ENCODE data around the gene FBXO22.
"Not testable (repeated sequence)": the region's sequence is repeated elsewhere in the genome, so short reads cannot be mapped to it uniquely, and the experiment has no call there.

FBXO22 gene

DNA sequence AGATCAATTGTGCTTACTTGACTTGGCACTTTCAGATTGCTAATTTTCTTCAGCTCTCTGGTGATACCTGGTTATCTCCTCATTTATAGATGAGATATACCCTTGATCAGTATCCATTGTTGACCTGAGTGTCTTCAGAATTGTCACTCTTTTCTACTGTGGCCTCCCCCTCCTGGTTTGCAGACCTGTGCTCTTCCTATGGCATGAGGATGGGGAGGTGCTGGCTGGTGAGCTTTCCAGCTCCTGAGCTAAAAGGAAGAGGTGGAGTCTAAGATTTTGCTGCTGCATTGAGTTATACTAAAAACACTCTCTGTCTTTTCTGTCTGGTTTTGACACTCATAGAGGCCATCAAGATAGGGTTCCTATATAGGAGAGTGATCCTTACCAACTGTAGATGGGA is 36.8 kb upstream of the FBXO22 start:
- H3K4me3 ChIP-seq (ENCODE audit: low read depth, low read length), result no peak overlapping the region
- no peak for DNase-seq (ENCODE audit: low read depth)
- TF ChIP-seq POLR2A (IDR thresholded peaks at IDR 0.05; ENCODE audit: extremely low read depth, insufficient read length), result no peak

DNA sequence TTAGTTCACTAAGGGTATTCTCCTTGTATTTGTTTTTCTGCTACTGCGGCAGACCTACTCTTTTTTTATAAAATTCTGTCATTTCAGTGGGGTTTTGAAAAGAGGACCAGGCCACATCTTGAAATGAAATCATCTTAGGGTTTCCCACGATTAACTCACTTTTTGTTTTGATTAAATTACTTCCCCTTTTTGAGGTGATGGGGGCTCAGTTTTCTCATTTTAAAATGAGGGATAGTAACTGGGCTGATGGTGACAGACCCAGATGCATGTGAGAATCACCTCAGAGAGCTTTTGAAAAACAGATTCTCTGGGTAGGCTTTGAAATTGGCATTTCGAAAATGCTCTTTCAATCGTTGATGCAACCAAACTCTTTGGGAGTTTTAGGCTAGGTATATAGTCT is 36.2 kb upstream of the FBXO22 start:
- no peak overlapping the region for H3K4me3 ChIP-seq (ENCODE audit: low read depth, low read length)
- TF ChIP-seq, protein P1, sequence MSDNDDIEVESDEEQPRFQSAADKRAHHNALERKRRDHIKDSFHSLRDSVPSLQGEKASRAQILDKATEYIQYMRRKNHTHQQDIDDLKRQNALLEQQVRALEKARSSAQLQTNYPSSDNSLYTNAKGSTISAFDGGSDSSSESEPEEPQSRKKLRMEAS (IDR thresholded peaks at IDR 0.05; ENCODE audit: low read depth, low read length), result no peak
- TF ChIP-seq POLR2A (IDR thresholded peaks at IDR 0.05; ENCODE audit: extremely low read depth, insufficient read length) (no peak), MYC (IDR thresholded peaks at IDR 0.05; ENCODE audit: low read depth, low read length) (no peak)
- TF ChIP-seq, protein P2, sequence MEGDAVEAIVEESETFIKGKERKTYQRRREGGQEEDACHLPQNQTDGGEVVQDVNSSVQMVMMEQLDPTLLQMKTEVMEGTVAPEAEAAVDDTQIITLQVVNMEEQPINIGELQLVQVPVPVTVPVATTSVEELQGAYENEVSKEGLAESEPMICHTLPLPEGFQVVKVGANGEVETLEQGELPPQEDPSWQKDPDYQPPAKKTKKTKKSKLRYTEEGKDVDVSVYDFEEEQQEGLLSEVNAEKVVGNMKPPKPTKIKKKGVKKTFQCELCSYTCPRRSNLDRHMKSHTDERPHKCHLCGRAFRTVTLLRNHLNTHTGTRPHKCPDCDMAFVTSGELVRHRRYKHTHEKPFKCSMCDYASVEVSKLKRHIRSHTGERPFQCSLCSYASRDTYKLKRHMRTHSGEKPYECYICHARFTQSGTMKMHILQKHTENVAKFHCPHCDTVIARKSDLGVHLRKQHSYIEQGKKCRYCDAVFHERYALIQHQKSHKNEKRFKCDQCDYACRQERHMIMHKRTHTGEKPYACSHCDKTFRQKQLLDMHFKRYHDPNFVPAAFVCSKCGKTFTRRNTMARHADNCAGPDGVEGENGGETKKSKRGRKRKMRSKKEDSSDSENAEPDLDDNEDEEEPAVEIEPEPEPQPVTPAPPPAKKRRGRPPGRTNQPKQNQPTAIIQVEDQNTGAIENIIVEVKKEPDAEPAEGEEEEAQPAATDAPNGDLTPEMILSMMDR (IDR thresholded peaks at IDR 0.05; ENCODE audit: low read depth, low read length), result no peak
- DNase-seq (ENCODE audit: low read depth), result no peak

DNA sequence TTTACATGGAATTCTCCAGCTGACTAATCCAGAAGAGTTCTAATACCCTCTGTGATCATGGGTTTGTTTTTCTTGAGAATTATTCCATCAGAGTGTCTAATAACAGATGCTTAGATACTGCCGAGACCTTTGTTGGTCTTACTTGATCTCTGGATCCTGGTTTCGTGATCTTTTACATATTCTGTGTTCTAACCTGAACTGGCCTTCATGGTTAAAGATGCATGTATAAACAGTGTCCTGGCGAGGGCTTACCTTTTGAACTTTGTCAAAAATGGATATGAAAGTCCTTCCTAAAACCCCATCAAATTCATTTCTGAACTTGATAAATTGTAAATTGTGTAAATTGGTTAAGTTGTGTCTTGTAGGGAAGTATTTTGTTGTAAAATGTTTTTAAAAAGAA is 35.7 kb upstream of the FBXO22 start:
- TF ChIP-seq POLR2A (IDR thresholded peaks at IDR 0.05; ENCODE audit: extremely low read depth, insufficient read length) (no peak), MYC (IDR thresholded peaks at IDR 0.05; ENCODE audit: low read depth, low read length) (no peak)
- TF ChIP-seq, protein P1 (IDR thresholded peaks at IDR 0.05; ENCODE audit: low read depth, low read length), result no peak
- TF ChIP-seq, protein P2 (IDR thresholded peaks at IDR 0.05; ENCODE audit: low read depth, low read length), result no peak

DNA sequence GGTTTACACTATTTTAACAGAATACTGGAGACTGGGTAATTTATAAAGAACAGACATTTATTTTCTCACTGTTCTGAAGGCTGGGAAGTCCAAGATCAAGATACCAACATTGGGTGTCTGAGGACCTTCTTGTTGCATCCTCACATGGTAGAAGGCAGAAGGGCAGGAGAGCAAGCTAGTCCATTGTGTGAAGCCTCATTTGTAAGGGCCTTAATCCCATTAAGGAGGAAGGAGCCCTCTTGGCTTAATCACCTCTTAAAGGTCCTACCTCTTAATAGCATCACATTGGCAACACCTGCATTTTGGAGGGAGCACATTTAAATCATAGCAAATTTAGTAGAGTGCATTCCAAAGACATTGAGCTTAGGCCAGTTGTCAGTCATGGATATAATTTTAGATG is 34.2 kb upstream of the FBXO22 start:
- no peak overlapping the region for H3K4me3 ChIP-seq (ENCODE audit: low read depth, low read length)
- TF ChIP-seq POLR2A (IDR thresholded peaks at IDR 0.05; ENCODE audit: extremely low read depth, insufficient read length) (no peak), MYC (IDR thresholded peaks at IDR 0.05; ENCODE audit: low read depth, low read length) (no peak)
- TF ChIP-seq, protein P2 (IDR thresholded peaks at IDR 0.05; ENCODE audit: low read depth, low read length), result no peak
- TF ChIP-seq, protein P1 (IDR thresholded peaks at IDR 0.05; ENCODE audit: low read depth, low read length), result no peak
- DNase-seq (ENCODE audit: low read depth), result no peak

More for the DNA sequence above, 35.7 kb upstream of the FBXO22 start:
- no peak overlapping the region for H3K4me3 ChIP-seq (ENCODE audit: low read depth, low read length)
- DNase-seq (ENCODE audit: low read depth), result no peak

DNA sequence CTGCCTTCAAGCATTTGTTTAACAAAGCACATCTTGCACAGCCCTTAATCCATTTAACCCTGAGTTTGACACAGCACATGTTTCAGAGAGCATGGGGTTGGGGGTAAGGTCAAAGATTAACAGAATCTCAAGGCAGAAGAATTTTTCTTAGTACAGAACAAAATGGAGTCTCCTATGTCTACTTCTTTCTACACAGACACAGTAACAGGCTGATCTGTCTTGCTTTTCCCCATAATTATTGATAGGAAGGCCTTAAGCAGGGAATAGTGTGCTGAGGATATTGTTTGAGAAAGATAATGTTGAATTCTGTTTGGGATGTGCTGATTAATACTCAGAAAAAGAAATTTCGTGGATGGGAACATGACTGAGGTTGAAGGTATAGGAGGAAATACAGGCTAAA is 32.1 kb upstream of the FBXO22 start:
- H3K4me3 ChIP-seq (ENCODE audit: low read depth, low read length); DNase-seq (ENCODE audit: low read depth): not testable (repeated sequence)

DNA sequence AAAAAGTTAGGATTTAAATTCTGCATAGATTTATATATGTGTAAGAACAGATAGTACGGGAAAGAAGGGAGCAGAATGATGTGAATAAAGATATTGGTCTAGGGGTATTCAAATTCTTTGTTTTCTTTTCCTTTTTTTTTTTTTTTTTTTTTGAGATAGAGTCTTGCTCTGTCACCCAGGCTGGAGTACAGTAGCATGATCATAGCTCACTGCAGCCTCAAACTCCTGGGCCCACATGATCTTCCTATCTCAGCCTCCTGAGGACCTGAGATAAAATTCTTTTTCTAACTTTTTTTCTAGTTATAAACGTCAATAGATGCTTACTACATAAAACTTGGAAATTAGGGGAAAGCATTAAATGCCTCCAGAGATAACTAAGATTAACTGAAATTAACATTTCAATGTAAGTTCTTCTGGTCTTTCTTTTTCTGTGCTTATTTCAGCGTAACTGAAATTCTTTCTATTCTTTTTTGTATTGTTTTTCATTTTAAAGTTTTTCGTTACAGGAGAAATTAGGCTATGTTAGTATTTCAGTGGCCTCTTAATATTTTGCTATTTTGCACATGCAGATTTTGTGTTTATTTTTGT is 31.2 kb upstream of the FBXO22 start:
- no peak overlapping the region for H3K4me3 ChIP-seq (ENCODE audit: low read depth, low read length)
- no peak for DNase-seq (ENCODE audit: low read depth)
- TF ChIP-seq, protein P1 (IDR thresholded peaks at IDR 0.05; ENCODE audit: low read depth, low read length), result no peak
- TF ChIP-seq POLR2A (IDR thresholded peaks at IDR 0.05; ENCODE audit: extremely low read depth, insufficient read length), result no peak
- TF ChIP-seq, protein P2 (IDR thresholded peaks at IDR 0.05; ENCODE audit: low read depth, low read length), result no peak
- TF ChIP-seq MYC (IDR thresholded peaks at IDR 0.05; ENCODE audit: low read depth, low read length), result no peak

DNA sequence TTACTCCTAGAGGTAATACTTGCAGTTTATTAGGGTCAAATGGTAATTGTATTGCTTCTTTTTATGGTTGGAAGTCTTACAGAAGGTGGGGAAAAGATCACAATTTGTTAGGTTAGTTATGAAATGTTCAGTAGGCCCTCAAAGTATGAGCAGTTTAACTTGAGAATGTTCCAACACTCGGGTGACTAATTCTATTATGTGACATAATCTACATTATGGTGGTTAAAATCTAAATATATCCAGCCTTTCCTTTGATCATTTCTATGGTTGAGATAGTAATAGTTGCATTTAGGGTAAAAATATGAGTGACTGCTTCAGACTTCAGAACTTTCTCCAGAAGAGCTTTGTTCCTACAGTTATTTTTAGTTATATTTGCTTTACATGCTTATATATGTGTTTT is 19.6 kb upstream of the FBXO22 start:
- no peak overlapping the region for H3K4me3 ChIP-seq (ENCODE audit: low read depth, low read length)
- TF ChIP-seq MYC (IDR thresholded peaks at IDR 0.05; ENCODE audit: low read depth, low read length), result no peak
- TF ChIP-seq, protein P2 (IDR thresholded peaks at IDR 0.05; ENCODE audit: low read depth, low read length), result no peak
- TF ChIP-seq, protein P1 (IDR thresholded peaks at IDR 0.05; ENCODE audit: low read depth, low read length), result no peak
- TF ChIP-seq POLR2A (IDR thresholded peaks at IDR 0.05; ENCODE audit: extremely low read depth, insufficient read length), result no peak
- no peak for DNase-seq (ENCODE audit: low read depth)

Data from NB4 (cell line).